IPS-NIHi7 (cell line): ENCODE results near the gene LRP3.

Experiments
- DNase-seq: peaks from one replicate; pipeline ENCODE4 v3.0.0; 2012; ENCODE audit warnings: mixed read lengths; ENCODE audit errors: extremely low spot score

Gene LRP3

DNA sequence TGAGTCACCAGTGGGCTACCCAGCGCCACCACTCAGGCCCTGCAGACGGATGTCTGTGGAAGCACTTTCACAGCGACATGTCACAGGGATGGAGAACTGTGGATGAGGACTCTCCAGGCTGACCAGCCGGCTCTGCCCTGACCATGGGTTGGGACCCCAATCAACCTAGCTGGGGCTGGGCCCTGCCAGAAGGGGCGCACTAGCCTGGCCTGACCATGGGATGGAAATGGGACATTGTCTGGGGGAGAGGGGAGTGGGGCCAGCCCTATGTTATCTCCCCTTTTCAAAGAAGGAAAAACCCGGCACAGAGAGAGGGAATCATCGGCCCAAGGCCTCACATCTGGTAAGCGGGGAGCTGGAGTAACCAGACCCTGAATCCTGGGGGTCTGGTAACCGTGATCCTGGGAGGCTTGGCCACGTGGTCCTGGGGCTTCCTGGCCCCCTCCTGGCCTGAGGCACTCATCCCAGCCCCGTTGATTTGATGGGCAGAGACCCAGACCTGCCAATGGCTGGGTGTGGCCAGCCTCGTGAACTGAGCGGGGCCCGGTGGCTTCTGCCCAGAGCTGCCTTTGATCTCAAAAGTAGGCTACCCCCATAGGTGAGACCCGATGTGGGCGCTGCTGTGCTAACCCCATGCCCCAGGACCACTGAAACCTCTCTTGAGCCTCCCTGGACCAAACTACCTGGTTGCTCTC, 42.7 kb downstream of the LRP3 start:
- DNase-seq: no peak

DNA sequence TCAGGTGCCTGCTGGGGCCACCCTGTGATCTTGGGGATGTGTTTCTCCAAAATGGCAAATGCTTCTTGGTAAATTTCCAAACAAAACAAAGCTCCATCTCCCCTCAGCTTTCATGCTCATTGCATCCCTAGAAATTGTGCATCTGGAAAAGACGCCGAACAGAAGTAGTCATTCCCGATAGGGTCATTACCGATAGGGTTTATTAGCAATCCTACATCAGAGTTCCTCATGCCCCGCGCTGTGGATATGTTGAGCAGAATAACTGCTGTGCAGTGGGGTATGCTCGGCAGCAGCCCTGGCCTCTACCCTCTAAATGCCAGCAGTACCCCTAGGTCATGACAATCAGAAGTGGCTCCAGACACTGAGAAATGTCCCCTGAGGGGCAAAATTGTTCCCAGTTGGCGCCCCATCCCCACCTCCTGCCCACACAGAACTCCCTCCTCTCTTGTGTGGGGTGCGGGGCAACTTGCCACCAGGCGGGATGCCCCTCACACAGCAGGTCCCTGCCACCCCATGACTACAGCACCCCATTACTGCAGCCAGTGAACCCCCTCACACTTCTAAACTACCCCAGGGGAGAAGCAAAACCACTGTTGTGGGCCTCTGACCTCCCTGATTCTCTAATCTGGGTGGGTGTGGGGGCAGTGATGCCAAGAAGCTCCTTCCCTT, 44.5 kb downstream of the LRP3 start:
- no peak for DNase-seq

DNA sequence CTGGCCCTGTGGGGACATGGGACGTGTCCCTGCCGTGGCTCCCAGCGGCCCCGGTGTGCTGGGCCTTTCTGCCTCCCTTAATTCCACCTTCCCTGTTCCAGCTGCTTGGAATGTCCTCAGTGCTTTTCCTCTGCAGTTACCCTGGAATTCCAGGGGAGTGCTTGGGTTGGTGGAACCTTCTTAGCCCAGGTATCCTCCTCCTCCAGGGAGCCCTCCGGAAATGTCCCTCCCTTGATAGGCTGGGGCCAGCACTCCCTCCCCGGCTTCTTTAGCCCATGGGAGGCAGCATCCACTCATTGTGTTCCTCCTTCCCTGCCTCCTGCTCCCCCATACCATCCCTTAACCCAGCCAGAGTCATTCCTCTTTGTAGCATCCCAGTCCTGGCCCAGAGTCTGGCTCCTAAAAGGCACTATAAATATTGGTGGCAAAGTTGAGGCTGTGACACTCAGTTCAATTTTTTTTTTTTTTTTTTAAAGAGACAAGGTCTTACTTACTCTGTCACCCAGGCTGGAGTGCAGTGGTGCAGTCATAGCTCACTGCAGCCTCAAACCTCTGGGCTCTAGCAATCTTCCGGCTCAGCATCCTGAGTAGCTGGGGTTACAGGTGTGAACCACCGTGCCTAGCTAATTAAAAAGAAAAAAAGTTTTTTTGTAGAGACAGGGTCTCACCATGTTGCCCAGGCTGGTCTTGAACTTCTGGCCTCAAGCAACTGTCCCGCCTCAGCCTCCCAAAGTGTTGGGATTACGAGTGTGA, 45.3 kb downstream of the LRP3 start:
- no peak for DNase-seq

DNA sequence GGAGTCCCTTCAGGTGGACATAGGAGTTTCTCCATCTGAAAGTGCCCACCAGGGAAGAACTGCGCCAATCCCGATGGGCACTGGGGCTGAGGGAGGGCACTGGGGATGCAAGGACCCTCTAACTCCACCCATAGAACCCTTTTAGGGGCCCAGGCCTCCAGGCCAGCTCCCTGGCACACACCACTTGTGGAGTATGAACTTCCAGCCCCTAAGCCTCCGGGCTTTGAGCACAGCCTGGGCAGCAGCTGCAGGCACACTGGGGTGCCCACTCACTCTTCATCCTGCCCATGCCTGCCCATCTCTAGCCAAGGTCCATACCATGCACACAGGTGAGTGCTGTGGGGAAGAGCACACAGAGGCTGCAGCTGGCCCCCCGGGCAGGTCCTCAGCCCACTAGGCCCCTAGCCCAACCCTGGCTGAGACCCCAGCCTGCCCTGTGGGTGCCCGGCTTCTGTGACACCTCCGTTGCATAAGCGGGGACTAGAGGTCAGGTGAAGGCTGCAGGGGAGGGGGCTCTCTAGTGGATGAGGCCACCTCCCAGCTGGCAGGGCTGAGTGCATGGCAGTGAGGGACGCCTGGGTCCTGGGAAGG, 46.1 kb downstream of the LRP3 start:
- no peak for DNase-seq

DNA sequence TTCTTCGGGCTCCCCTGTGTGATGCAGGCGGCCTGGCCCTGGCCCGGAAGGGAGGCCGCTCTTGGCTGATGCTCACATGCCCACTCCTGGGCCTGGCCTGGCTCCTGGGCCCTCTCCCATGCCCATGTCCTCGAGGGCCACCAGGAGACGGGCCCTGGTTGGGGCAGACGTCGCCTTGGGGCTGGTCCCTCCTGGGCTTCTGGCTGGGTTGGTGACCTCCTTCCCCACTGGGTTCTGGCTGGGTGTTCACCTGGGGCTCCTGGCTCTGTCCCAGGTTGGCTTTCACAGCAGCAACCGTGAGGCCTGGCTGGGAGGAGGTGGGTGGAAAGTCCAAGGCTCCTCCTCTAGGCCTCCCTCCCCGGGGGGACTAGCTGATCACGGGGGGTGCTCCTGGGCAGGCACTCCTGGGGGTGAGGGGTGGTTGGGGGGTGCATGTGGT, 47.0 kb downstream of the LRP3 start:
- no peak for DNase-seq

DNA sequence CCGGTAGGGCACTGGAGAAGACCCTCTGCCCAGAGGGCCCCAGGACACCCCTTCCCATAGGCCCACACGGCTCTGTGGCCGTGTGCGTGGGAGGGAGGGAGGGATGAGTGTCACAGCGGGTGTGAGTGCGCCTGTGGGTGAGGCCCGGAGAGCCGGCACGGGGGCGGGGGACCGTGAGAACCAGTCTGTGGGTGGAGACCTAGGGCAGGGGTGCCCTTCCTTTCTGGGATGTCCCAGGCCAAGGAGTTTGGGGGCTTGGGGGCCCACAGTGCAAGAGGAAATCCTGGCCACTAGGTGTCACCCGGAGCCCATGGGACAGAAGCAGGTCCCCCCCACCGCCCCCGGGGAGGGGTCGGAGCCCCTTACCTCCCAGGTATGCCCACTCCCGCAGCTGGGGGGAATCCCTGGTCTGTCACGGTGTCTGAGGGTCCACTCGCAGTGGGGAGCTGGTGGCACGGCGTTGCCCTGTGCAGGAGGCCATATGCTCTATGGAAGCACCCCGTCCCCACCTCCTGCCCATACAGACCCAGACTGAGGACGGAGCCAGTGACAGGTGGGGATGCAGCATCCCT, 47.5 kb downstream of the LRP3 start:
- peak; percentile 50 for DNase-seq

DNA sequence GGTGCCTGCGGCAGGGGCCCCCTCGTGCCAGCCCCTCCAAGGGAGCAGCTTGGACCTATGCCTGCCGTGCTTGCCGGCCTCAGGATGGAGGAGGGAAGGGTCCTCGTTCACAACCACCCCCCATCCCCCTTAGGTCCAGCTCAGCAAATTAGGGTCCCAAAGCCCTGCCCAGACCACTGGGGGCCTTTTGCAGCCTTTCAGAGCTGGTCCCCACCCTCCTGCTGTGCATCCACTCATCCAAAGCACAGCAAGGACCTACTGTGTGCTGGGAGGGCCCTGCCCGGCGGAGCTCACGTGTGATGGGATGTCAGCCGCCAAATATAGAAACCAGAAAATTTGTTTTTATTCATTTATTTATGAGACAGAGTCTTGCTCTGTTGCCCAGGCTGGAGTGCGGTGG, 48.0 kb downstream of the LRP3 start:
- DNase-seq: no peak

DNA sequence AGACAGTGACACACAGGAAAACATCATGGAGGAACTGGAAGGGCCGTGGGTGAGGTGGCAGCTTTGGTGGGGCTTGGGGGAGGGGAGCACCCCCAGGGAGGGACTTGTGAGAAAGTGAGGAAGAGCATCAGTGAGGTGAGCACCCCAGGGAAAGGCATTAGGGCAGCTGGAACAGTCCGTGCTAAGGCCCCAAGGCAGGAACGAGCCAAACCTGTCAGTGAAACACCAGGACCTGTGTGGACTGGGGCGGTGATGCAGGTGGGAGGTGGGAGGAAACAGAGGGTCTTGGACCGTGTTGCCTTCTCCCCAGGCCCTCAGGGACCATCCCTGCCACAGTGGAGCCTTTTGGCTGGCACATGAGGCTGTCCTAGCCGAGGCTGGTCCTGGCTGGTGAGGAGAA, 48.8 kb downstream of the LRP3 start:
- DNase-seq: no peak

DNA sequence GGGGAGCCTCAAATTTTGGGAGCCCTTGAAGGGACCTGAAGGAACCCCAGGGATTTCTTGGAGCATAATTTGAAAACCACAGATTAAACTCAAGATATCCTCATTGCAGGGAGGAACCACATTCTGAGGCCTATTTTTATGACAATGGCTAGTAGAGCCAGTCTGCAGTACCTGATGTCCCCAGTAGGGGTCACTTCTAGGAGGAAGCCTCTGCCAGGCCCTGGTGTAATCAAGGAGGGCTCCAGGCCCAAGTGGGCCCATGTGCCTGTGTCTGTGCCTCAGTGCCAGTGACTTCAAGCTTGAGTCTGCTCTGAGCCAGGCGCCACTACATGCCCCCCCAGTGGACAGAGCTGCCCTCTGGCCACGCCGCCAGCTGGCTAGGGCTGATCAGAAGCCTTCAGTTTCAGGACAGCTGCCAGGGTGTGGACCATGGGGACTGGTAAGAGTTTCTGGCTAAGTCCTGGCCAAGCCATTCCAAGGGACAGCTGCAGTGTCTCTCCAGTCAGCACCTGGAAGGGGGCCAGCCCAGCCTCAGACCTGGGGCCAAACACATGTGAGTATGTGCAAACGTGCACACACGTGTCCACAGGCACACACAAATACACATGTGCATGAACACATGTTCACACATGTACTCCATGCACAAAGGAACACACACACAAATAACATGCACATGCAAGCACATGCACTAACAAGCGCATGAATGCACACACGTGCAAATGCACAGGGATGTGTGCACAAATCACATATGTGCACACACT, 52.0 kb downstream of the LRP3 start:
- no peak for DNase-seq

DNA sequence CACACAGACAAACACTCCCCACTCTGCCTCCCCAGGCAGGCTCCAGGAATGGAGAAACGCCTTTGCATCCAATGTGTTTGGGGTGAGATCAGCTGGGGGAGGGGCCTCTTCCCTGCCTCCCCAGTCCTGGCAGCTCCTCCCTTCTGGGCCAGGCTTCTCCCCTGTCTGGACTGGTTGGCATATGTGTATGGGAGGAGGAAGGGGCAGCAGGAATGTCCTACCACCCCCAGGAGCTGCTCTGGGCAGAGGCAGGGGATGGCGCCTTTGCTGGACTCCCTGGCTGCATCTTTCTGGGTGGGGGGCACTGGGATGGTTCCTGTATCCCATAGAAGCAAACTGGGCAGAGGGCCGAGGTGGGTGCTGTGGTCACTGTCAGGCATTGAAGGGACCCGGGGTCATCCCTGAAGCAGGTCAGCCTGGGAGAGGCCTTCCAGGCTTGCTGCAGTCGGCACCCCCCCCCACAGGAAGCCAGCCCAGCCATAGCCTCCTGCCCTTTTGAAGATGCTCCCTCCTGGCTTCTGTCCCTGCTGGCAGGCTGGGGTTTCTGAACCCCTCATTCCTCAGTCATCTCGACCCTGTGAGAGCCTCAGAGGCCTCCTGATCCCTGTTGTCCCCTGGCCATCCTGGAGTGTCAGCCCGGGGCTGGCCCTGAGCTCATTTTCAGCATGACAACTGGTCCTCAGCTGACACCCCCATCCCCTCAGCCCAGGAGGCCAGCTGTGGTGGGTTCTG, 52.7 kb downstream of the LRP3 start:
- no peak for DNase-seq

DNA sequence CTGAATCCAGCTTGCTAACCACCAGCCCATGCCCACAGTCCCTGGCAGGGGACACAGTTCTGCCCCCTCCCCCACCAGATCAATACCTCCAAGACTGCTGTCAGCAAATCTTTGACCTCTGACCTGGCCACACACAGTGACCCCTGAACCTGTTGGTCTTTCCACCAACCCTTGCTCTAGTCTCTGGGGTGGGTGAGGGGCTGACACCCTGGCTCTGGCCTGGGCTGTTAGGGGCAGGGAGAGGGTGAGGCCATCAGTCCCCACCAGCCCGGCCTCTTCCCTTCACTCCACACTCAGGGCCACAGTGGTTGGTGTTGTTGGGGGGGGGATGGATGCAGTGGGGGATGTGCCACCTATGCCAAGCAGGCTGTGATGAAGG, 53.3 kb downstream of the LRP3 start:
- DNase-seq: no peak

DNA sequence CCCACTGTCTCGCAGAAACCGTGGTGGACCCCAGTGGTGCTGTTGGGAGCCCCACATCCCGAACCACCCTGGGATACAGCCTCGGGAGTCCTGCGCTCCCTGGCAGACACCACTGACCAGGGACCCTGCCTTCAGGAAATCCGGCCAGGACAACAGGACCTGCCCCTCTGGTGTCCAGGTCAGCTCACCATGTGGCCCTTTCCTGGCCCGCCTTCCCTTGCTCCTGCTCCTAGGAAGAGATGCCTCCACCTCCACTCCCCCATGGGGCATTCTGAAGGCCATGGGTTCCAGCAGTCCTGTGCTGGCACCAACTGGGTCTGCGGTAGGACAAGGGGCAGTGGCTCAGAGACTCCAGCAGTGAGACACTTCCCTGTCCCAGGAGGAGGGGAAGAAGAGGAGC, 54.0 kb downstream of the LRP3 start:
- DNase-seq: no peak

DNA sequence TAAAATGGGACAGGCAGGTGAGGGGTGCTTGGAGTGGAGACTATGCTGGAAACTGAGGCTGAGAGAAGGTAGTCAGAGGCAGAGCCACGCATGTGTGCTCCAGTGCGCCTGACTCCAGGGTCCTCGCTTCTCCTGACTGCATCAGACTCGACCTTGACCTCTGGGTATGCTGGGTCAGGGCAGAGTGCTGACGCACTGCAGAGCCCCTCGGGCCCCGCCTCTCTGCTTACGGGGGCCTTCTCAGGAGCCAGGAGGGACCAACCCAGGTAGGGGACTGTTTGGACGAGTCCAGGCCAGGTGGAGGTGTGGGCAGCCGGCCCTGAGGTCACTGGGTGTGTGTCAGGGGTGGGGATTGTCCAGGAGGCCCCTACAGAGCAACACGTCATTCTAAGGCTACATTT, 54.4 kb downstream of the LRP3 start:
- DNase-seq: no peak

DNA sequence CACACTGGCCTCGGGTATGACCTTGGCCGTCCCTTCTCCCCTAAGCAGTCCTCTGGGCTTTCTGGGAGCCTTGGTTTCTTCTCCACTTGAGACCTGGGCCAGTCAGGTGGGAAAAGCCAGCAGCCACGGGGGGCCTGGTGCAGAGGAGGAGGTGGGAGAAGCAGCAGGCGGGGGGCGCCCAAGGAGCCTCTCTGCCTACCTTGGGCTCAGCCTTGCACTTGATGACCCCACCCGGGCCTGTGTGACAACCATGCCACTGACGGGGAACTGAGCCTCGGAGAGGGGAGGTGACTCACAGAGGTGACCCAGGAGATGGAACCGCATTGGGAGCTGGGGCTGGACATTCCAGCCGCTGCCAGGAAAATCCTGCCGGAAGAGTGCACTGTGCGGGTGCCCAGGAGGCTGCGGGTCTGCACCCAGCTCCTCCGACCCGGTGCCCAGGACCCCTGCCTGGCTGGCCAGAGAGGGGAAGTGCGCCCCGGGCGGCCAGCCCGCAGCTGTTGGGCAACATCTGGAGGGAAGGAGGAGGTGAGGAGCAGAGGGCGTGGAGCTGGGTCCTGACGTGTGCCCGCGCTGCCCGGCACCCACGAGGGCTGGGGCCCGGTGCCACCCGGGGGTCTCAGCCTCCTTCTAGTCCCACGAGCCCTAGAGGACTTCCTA, 55.0 kb downstream of the LRP3 start:
- peak; percentile 42 for DNase-seq

DNA sequence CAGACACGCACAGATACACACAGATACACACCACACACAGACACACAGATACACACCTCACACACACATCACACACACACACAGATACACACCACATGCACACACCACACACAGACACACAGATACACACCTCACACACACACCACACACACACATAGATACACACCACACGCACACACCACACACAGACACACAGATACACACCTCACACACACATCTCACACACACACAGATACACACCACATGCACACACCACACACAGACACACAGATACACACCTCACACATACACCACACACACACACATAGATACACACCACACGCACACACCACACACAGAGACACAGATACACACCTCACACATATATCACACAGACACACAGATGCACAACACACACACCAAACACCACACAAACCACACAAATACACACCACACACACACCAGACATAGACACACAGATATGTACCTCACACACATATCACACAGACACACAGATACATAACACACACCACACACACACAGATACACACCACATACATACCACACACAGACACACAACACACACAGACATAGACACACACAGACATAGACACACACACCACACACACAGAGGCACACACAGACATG, 55.7 kb downstream of the LRP3 start:
- DNase-seq: no peak

DNA sequence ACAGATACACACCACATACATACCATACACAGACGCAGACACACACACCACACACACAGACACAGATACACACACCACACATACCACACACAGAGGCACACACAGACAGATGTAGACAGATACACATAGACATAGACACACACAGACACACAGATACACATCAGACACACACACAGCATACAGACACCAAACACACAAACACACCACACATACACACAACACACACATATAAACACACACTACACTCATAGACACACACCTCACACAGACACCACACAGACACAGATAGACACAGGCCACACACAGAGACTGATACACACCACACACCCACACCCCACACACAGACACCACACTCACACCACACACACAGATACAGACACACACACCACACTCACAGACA, 56.4 kb downstream of the LRP3 start:
- DNase-seq: no peak

DNA sequence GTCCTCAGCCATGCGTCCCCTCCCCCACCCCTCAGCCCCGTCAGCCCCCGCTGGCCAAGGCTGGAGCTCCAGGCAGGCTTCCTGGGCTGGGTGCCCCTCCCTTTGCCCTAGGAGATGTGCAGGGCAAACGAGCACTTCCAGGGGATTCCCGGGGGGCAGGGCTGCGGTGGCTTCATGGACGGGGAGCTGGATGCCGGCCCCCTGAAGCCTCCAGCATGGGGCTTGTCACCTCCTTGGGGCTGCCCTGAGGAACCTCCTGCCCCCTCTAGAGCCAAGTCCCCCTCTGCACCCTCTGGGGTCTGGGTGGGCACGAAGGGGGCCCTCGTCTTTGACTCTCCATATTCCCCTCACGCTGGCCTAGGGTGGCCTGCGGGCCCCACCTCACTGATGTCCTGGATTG, 56.9 kb downstream of the LRP3 start:
- DNase-seq: no peak

DNA sequence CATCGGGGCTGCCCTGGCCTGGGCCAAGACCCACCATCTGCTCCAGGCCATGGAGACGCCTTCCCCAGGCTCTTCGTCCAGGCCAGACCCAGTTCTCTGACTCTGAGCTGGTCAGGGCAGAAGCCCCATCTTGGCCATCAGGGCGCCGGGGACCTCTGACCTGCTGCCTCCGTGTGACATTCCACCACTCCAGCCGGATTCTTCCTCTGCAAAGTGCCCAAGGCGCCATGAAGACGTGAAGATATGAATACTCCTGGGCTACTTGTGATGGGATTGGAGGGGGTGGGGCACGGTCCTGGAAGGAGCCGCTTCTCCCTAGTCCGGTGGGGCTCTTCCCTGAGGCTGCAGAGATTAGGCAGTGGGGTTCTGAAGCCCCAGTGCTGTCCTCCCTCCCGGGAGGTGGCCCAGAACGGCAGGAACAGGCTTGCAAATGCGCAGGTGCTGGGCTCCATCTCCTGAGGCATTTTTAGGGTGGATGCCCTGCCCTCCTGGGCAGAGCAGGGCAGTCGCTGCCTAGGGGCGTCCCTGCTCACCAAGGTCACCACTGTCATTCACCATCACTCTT, 57.5 kb downstream of the LRP3 start:
- no peak for DNase-seq

DNA sequence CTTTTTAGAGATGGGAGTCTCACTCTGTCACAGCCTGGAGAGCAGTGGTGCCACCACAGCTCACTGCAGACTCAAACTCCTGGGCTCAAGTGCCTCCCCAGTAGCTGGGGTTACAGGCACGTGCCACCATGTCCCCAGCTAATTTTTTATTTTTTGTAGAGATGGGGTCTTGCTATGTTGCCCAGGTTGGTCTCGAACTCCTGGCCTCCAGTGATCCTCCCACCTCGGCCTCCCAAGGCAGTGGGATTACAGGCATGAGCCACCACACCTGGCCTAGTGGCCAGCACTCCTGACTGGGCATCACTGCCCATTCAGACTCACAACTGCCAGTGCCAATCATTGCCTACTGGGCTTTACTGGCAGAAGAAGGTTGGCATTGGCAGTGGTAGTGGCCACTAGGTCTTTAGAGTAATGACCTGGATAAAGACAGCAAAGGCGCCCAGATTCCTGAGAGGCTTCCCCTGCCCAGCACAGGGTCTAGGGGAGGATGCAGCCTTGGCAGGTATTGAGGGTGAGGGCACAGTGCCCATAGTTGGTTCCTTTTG, 58.4 kb downstream of the LRP3 start:
- DNase-seq: no peak
